Measurements from ENCODE around the gene TBCK.

DNA sequence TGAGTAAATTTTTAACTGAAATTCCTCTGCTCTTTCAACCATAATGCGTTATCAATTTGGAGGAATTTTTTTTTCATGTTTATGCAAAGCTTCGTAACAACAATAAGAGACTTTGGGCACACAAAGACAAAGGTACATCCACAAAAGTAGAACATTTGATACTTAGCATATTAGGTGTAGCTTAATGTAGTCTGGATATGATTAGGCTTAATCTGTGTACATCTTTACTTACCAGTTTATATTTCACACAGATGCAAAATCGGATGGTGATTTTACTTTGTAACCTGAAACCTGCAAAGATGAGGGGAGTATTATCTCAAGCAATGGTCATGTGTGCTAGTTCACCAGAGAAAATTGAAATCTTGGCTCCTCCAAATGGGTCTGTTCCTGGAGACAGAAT, 20.6 kb upstream of the TBCK start:
- TF ChIP-seq, protein P1, sequence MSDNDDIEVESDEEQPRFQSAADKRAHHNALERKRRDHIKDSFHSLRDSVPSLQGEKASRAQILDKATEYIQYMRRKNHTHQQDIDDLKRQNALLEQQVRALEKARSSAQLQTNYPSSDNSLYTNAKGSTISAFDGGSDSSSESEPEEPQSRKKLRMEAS (IDR thresholded peaks at IDR 0.05), result no peak
- no peak for TF ChIP-seq POLR2A (IDR thresholded peaks at IDR 0.05; ENCODE audit: control extremely low read depth in 1 of 2, low read depth in 2 of 2, low read length in 2 of 2)
- no peak for TF ChIP-seq POLR2AphosphoS5 (IDR thresholded peaks at IDR 0.05; ENCODE audit: low read depth, low read length)
- TF ChIP-seq EGR1 (IDR thresholded peaks at IDR 0.05; ENCODE audit: borderline replicate concordance, low read depth, low read length), result no peak
